Measurements from ENCODE around the gene OAS1.

GRCh38 chr12:112869778-112870177, 37.0 kb upstream of the OAS1 start:
- TF ChIP-seq MAX (IDR thresholded peaks at IDR 0.05) (no peak), NFIC (IDR thresholded peaks at IDR 0.05) (no peak), REST (IDR thresholded peaks at IDR 0.05; ENCODE audit: low read depth) (no peak), ZBTB7A (IDR thresholded peaks at IDR 0.05; ENCODE audit: low read depth) (no peak), RAD21 (IDR thresholded peaks at IDR 0.05; ENCODE audit: low read depth) (no peak), FOXM1 (IDR thresholded peaks at IDR 0.05; ENCODE audit: borderline replicate concordance, low read depth) (no peak), EP300 (IDR thresholded peaks at IDR 0.05; ENCODE audit: borderline replicate concordance) (no peak), YY1 (IDR thresholded peaks at IDR 0.05; ENCODE audit: low read depth) (no peak), CEBPB (IDR thresholded peaks at IDR 0.05) (no peak), TAF1 (IDR thresholded peaks at IDR 0.05; ENCODE audit: low read depth) (no peak), TEAD4 (IDR thresholded peaks at IDR 0.05) (no peak), EGR1 (IDR thresholded peaks at IDR 0.05) (no peak)

Measured in Ishikawa (cell line).